H1 (cell line): ENCODE measurements around the gene ANK3. TPM values are rescaled to one million over a fixed set of nuclear protein-coding genes. Genes with fewer than 3 reads are reported as not detected.

ENCODE experiments used
- SUZ12 ChIP-seq: fragments of 200-600 bp; sonication (generic); IDR thresholded peaks from 2 replicates; pipeline ENCODE4 v1.6.1; 2012; ENCODE audit warnings: mild to moderate bottlenecking, inconsistent platforms, low read length, moderate library complexity, mixed read lengths
- polyA plus RNA-seq, 7 experiments: library from polyadenylated mRNA; depleted of rRNA in 3 of 7; stranded (reverse) in 5 of 7; unstranded in 2 of 7; fragments of >200 nt in 5 of 7; fragments of 200-250 nt in 2 of 7; gene quantifications; 1 replicate in 5 of 7; 2 replicates in 1 of 7; 4 replicates in 1 of 7; pipeline versions ENCODE4 v1.2.1 to v1.2.3, GENCODE V29; 2011 to 2013; ENCODE audit warnings: missing spikeins in 2 of 7, mixed read lengths in 2 of 7
- total RNA-seq: library from RNA; stranded (reverse); fragmentation: NEBNext Ultra II Directional; extraction: Animal tissue kit (Norgen Biotek cat#: 25700); gene quantifications from 2 replicates; pipeline ENCODE4 v1.2.1, GENCODE V29; 2021

The ANK3 gene
- total and polyA plus RNA-seq, 2 of the 8 experiments (the other 6 are each of a cell fraction or from before 2014, with no cell fraction given) = 18.1 to 67.9 TPM

- no peak for TF ChIP-seq SUZ12
These were observed 2.1 kb downstream of the ANK3 start (continued) for GRCh38 chr10:60387531-60387930.
